HG03039 (cell line): ENCODE measurements around the gene KHDC1.
"Not testable (repeated sequence)": the region's sequence is repeated elsewhere in the genome, so short reads cannot be mapped to it uniquely, and the experiment has no call there.

Experiments used
- ATAC-seq: cut with Tn5 transposase; IDR thresholded peaks from one replicate; pipeline ENCODE4 v1.9.1; 2021; ENCODE audit warnings: mild to moderate bottlenecking, moderate library complexity; ENCODE audit not compliant: unreplicated experiment

The KHDC1 gene

DNA sequence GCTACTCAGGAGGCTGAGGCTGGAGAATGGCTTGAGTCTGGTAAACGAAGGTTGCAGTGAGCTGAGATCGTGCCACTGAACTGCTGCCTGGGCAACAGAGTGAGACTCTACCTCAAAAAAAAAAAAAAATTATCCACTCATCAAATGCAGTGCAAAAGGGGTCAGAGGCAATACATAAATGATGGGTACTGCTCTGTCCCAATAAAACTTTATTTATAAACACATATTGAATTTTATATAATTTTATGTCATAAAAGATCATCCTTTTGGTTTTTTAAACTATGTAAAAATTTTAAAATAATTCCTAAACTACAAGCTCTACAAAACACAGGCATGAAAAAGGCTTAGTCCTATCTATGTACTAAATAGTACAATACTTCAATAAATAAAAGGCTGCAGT is 10.3 kb downstream of the KHDC1 start:
- no peak for ATAC-seq

DNA sequence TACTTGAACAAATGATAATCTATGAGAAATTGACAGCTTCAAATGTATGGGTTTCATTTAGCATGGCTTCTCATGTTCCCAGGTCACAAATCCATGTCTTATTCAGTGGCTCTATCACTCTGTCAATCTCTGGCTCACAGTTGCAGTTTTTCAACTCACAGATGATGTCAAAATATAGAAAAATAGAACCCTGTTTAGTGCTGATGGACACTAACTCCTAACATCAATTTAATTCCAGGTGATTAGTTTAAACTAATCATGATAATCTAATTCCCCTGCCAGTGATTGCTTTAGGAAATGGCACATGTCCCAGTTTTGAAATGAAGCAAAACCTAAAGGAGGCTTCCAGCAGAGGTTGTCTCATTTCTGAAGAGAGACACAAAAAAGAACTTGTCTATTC is 13.0 kb downstream of the KHDC1 start:
- no peak for ATAC-seq

DNA sequence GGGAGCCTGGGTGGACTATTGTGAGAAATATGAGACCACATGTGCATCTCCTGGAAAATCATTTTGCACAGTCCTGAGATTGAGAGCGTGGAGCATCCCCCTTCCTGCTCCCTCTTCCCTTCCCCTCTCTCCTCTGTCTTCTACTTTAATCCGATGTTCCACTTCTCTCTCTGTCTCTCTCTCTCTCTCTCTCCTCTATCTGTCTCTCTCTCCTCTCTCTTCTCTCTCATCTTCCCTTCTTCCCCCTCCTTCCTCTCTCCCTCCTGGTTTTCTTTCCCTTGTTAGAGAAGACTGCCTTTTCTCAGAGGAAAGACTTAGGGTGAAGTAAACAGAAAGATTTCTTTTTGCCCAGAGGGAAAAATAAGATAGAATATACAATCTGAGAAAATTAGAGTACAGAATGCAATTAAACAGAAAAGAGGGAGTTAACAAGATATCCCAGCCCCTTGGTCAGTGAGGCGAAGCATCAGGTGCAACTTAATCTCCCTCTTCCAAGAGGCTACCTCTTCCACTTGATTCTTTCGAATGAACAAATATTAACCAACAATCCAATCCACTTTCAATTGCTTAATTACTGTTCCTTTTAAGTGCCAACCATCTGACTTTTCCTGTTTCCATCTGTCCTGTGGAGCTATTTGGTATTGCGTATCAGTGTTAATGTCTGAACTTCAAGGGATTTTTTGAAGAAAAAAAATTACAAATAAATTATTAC is 14.6 kb downstream of the KHDC1 start:
- ATAC-seq = no peak

DNA sequence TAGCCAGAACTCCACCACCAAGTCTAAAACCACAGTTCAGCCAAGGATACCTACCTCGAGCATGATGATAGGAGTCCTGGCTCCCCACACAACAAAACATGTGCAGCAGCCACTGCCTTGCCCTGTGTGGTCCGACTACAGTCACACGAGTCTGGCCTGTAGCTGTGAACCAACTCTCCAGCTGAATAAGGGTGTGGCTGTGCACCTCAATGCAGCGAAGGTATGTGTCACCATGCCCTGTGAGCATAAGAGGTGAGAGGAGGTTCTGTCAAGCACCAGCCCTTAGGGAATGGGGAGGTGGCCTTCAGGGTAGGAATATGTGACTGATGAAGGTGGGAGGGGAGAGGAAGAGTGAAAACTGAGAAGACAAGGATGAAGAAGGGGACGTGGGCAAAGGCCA is 21.0 kb downstream of the KHDC1 start:
- ATAC-seq = no peak

DNA sequence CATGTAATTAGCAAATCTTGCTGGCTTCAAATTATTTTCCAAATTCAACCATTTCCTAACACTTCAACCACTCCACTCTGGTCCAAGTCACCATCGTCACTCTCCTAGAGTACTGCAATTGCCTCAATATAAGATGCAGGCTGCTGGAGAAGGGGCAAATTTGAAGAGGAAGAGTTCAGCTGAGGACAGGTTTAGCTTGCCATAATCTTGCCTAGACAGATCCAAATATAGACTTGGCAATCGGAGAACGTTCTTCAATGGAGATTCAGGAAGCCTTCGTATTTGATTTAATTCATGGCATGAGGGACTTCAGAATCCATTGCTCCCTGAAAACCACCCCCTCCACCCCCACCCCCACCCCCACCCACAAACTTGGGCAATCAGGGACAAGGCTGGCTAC is 22.3 kb downstream of the KHDC1 start:
- no peak for ATAC-seq

DNA sequence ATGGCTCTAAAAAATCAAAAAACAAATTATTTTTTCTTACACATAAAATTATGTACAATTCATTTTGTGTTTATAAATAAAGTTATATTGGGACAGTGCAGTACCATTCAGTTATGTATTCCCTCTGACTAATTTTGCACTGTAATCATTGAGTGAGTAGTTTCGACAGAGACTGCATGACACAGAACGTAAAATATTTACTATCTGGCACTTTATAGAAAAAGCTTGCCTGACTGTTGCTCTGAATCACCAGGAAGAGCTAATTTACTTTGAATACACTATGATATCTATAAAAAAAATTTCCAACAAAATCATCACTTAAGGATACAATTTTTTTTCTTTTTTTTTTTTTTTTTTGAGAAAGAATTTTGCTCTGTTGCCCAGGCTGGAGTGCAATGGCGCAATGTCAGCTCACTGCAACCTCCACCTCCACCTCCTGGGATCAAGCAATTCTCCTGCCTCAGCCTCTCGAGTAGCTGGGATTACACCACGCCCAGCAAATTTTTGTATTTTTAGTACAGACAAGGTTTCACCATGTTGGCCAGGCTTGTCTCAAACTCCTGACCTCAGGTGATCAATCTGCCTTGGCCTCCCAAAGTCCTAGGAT is 26.7 kb downstream of the KHDC1 start:
- no peak for ATAC-seq

DNA sequence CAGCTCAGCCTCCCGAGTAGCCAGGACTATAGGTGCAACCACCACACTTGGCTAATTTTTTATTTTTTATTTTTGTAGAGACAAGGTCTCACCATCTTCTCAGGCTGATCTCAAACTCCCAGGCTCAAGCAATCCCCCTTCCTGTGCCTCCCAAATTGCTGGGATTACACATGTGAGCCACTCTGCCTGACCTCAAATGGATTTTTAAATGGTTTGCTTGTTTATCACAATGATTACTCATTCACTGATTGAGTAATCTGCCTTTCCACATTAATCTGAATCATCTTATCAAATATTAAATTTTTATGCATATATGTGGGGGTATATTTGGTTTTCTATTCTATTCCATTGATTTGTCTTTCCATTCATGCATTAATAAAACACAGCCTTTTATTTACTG is 28.3 kb downstream of the KHDC1 start:
- ATAC-seq = no peak

DNA sequence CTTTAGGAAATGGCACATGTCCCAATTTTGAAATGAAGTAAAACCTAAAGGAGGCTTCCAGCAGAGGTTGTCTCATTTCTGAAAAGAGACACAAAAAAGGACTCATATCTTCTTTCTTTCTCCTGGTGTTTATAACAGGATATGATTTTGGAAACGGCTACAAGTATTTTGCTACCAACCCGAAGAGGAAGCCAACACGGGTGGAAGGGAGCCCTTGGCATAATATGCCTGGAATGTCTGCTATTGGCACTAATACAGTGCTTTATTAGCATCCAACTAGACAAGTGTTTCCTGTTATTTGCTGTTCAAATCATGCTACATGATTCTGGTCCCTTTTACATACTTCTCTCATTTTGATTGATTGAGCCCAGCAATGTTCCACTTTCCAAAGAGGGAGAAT is 29.0 kb downstream of the KHDC1 start:
- ATAC-seq = not testable (repeated sequence)

DNA sequence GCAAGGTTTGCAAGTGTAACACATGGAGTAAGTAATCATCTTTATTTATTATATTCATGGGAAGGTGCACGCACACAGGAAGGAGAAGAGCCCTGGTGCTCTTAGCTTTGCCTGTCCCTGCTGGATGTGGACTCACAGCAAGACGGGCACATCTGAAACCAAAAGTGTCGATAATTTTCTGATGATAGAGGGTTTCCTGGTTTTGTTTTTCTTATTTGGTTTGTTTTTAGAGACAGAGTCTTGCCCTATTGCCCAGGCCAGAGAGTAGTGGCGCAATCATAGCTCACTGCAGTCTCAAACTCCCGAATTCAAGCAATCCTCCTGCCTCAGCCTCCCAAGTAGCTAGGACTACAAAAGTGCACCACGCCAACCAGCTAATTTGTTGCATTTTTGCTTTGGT is 29.9 kb downstream of the KHDC1 start:
- ATAC-seq = no peak

DNA sequence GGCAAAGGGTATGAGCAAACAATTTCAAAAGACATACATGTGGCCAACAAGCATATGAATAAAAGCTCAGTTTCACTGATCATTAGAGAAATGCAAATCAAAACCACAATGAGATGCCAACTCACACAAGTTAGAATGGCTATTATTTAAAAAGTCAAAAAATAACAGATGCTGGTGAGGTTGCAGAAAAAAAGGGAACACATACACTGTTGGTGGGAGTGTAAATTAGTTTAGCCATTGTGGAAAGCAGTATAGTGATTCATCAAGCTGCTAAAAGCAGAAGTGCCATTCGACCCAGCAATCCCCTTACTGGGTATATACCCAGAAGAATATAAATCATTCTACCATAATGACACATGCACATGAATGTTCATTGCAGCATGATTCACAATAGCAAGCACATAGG is 31.0 kb downstream of the KHDC1 start:
- ATAC-seq = no peak

DNA sequence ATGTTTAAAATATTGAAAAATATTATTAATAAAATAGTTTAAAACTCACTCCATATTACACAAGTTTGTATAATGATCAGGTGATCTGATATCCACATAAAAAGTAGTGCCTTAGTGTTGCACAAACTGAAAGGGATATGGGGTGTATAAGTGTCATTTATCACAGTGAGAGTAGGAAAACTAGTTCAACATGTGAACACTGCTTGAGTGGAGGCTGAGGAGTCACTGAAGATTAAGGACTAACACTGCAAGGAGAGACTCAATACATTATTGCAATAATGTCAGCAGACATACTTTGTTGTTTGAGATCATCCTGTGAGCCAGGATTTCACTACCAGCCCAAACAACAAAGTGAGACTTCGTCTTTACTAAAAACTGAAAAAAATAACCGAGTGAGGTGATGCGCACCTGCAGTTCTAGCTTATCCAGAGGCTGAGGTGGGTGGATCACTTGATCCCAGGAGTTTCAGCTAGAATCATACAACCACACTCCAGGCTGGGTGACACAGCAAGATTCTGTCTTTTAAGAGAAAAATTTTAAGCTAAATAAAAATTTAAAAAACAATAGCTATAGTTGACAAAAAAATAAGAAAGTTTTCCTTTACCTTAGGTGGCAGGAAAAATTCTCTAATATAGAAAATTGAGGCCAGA is 35.3 kb downstream of the KHDC1 start:
- ATAC-seq = no peak

DNA sequence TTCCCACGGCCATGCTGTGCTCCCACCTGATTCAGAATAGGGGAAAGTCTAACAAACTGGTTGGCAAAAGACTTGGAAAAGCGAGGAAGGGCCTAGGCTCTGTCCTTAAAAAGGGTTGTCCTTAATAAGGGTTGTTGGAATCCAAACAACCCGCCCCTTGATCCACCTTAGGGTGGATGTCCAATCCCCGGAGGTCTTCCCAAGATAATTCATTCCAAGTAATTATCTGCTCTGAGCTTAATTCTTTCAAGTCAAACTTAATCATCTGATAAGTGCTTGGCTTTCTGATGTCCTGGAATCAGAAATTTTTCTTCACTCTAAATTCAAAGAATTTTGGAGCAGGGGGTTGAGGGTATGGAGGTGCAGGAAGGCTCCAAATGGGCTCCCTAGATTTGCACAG is 37.6 kb downstream of the KHDC1 start, which contains the start of gene KHDC1L:
Gene KHDC1L (minus strand): TSS at position 101 of the 400 bp plus-strand sequence. CDS start 88 bp downstream, at position 13.
- ATAC-seq = no peak

DNA sequence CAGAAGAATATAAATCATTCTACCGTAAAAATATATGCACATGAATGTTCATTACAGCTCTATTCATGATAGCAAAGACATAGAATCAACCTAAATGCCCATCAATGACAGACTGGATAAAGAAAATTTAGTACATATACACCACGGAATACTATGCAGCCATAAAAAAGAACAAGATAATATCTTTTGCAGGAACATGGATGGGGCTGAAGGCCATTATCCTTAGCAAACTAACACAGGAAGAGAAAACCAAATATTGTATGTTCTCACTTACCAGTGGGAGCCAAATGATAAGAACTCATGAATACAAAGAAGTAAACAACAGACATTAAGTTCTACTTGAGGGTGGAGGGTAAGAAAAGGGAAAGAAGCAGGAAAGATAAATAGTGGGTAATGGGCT is 46.1 kb downstream of the KHDC1 start:
- no peak for ATAC-seq

DNA sequence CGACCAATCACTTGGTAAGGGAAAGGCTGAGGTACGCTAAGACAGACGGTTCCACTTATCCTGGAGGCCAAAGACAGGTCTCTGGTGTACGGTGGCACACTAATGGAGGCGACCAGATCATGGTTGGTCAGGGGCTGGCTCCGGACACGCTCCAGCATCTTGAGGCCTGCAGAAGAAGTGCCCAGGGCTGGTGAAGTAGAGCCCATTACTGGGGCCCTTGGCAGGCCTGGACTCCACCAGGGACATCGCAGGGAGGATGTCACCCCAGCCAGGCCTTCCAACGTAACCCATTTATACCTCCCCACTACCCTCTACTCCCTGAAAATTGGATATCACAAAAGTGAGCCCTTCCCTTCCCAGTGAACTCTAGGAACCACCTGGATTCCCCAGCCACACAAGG is 53.9 kb downstream of the KHDC1 start:
- ATAC-seq = no peak

DNA sequence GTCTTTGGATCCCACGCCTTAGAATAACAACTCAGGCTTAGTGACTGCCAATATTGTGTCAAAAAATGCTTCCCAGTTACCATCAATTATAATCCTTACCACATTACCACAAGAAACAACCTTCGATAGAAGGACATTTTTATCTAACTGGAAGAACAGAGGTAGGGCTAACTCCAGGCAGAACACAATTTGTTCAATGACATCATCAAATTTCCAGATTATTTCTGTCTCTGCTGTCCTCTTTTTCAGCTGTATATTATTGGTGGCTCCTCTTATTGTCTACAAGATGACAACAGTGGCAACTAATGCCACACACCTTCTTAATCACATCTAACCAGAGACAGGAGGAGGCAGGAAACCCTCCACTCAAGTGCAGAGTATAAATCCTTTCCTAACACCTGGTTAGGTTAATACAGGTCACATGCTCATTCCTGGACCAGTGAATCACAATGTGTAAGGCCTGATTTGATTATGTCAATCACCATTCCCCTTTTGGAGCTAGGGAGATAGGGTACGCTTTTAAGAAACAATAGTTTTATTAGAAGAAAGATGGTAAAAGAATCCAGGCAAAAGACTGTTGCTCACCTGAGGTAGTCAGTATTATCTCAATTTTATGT is 55.7 kb downstream of the KHDC1 start:
- no peak for ATAC-seq

DNA sequence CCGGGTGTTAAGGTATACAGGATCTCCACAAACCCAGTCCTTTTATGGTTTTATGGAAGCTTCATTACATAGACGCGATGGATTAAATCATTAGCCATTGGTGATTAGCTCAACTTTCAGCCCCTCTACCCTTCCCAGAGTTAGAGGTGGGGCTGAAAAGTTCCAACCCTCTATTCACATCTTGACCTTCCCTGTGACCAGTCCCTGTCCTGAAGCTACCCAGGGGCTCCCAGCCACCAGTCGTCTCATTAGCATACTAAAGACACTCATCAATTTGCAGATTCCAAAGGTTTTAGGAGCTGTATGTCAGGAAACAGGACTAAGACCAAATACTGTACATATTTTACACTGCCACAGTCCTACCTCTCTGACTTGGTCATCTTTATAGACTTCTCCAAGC is 58.7 kb downstream of the KHDC1 start:
- no peak for ATAC-seq

DNA sequence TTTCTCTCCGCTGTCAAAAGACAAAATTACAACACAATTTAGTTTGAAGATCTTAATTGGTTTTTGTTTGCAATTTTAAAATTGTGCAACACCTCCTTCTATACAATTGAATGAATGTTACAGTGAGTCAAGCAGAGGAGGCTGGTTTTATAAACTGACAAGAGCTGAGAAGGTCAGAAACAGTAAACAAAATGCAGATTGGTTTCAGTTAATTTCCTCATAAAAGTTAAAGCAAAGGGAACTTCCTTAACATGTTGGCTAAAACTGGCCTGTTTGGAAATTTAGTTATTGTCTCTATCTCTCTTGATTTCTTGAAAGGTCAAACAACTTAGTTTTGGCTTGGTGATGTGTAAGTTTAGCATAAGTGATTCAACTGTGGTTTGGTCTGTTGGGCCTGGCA is 59.9 kb downstream of the KHDC1 start:
- no peak for ATAC-seq

DNA sequence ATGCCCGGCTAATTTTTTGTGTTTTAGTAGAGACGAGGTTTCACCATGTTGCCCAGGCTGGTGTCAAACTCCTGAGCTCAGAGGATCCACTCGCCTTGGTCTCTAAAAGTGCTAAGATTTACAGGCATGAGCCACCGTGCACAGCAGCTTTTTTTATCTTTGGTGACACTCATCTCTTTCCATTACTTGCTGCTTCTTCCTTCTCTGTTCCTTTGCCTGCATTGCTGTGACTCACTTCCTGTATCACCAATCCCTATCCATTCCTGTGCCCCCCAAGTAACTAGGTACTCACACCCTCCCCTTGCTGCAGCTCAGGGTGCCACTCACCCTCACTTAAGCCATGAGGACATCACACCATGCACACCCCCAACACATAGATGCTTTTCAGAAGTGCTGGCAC is 62.3 kb downstream of the KHDC1 start:
- ATAC-seq = no peak

DNA sequence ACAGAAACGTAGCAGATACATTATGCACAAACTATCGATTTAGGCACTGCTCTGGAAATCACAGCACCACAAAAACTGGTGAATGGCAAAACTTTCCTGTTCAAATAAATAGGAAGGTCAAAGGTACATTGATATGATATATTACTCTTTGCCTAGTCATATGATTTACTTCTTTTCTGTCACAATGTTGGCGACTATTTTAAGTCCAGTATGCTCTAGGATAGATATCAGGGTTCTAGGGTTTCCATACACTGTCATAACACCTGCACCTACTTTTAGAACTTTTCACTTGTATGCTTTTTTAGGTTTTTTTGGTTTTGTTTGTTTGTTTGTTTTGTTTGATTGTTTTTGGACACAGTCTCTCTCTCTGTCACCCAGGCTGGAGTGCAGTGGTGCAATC is 62.7 kb downstream of the KHDC1 start:
- no peak for ATAC-seq

DNA sequence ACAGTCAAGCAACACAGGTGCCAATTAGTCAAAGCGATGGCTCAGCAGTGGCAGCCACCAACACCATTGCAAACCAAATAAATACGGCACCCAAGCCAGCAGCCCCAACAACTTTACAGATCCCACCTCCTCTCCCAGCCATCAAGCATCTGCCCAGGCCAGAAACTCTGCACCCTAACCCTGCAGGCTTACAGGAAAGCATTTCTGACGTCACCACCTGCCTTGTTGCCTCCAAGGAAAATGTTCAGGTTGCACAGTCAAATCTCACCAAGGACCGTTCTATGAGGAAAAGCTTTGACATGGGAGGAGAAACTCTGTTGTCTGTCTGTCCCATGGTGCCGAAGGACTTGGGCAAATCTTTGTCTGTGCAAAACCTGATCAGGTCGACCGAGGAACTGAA is 68.3 kb downstream of the KHDC1 start:
- ATAC-seq = no peak

DNA sequence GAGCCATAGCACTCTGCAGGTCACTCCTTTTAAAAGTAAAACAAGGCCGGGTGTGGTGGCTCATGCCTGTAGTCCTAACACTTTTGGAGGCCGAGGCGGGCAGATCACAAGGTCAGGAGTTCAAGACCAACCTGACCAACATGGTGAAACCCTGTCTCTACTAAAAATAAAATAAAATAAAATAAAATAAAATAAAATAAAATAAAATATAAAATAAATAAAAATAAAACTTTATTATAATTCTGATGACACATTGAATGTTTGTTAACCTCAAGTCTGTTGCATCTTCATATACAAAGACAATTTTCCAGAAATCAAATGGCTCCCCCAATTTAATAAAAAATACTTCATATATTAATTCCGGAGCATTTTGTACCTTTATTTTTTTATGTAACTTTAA is 69.7 kb downstream of the KHDC1 start:
- not testable (repeated sequence) for ATAC-seq
